ENCODE data around the gene HIVEP1.

The HIVEP1 gene

GRCh38 chr6:12116264-12116800 is 104.2 kb downstream of the HIVEP1 start:
- no peak overlapping the region for H3K4me3 ChIP-seq (ENCODE audit: low read depth, low read length)
- TF ChIP-seq CTCF (IDR thresholded peaks at IDR 0.05; ENCODE audit: low read depth, low read length), result no peak

GRCh38 chr6:12116978-12117377 is 104.9 kb downstream of the HIVEP1 start:
- H3K4me3 ChIP-seq (ENCODE audit: low read depth, low read length), result no peak overlapping the region
- no peak for TF ChIP-seq CTCF (IDR thresholded peaks at IDR 0.05; ENCODE audit: low read depth, low read length)

- H3K4me3 ChIP-seq (ENCODE audit: low read depth, low read length), result no peak overlapping the region
- TF ChIP-seq CTCF (IDR thresholded peaks at IDR 0.05; ENCODE audit: low read depth, low read length), result no peak
These were observed 106.5 kb downstream of the HIVEP1 start for GRCh38 chr6:12118607-12119006.

GRCh38 chr6:12119085-12119588 is 107.0 kb downstream of the HIVEP1 start:
- no peak for TF ChIP-seq CTCF (IDR thresholded peaks at IDR 0.05; ENCODE audit: low read depth, low read length)
- no peak overlapping the region for H3K4me3 ChIP-seq (ENCODE audit: low read depth, low read length)

- TF ChIP-seq CTCF (IDR thresholded peaks at IDR 0.05; ENCODE audit: low read depth, low read length), result no peak
- no peak overlapping the region for H3K4me3 ChIP-seq (ENCODE audit: low read depth, low read length)
These were observed 113.3 kb downstream of the HIVEP1 start for GRCh38 chr6:12125396-12125795.

- no peak overlapping the region for H3K4me3 ChIP-seq (ENCODE audit: low read depth, low read length)
- no peak for TF ChIP-seq CTCF (IDR thresholded peaks at IDR 0.05; ENCODE audit: low read depth, low read length)
These were observed 113.9 kb downstream of the HIVEP1 start for GRCh38 chr6:12126051-12126450.

- no peak overlapping the region for H3K4me3 ChIP-seq (ENCODE audit: low read depth, low read length)
- TF ChIP-seq CTCF (IDR thresholded peaks at IDR 0.05; ENCODE audit: low read depth, low read length), result no peak
These were observed 117.4 kb downstream of the HIVEP1 start for GRCh38 chr6:12129523-12129922.

Measured in WI38 (cell line).